Measurements from ENCODE around the gene CFAP410. TPM values are rescaled to one million over a fixed set of nuclear protein-coding genes. Genes with fewer than 3 reads are reported as not detected.

CFAP410 gene
- total and polyA plus RNA-seq, 8 donors: 16.5 to 31.5 (median 21.1) TPM

GRCh38 chr21:44316277-44316900 is 22.8 kb downstream of the CFAP410 start:
- no peaks in the 10 kb centered on the region for H3K9me3 ChIP-seq
- ATAC-seq (no peak), DNase-seq (no peak)
- H3K4me3 ChIP-seq: no peak overlapping the region
- intact Hi-C loops (cut with DNase I): no loop called here
- no peaks in the 10 kb centered on the region for H3K4me1 ChIP-seq
- H3K36me3 ChIP-seq: peaks cover 0 to 98% of the 10 kb centered on the region in 2 donors
- no peak overlapping the region for H3K27ac ChIP-seq
- TF ChIP-seq, protein P1, sequence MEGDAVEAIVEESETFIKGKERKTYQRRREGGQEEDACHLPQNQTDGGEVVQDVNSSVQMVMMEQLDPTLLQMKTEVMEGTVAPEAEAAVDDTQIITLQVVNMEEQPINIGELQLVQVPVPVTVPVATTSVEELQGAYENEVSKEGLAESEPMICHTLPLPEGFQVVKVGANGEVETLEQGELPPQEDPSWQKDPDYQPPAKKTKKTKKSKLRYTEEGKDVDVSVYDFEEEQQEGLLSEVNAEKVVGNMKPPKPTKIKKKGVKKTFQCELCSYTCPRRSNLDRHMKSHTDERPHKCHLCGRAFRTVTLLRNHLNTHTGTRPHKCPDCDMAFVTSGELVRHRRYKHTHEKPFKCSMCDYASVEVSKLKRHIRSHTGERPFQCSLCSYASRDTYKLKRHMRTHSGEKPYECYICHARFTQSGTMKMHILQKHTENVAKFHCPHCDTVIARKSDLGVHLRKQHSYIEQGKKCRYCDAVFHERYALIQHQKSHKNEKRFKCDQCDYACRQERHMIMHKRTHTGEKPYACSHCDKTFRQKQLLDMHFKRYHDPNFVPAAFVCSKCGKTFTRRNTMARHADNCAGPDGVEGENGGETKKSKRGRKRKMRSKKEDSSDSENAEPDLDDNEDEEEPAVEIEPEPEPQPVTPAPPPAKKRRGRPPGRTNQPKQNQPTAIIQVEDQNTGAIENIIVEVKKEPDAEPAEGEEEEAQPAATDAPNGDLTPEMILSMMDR (IDR thresholded peaks at IDR 0.05): no peak
- no peaks in the 10 kb centered on the region for H3K27me3 ChIP-seq

DNA sequence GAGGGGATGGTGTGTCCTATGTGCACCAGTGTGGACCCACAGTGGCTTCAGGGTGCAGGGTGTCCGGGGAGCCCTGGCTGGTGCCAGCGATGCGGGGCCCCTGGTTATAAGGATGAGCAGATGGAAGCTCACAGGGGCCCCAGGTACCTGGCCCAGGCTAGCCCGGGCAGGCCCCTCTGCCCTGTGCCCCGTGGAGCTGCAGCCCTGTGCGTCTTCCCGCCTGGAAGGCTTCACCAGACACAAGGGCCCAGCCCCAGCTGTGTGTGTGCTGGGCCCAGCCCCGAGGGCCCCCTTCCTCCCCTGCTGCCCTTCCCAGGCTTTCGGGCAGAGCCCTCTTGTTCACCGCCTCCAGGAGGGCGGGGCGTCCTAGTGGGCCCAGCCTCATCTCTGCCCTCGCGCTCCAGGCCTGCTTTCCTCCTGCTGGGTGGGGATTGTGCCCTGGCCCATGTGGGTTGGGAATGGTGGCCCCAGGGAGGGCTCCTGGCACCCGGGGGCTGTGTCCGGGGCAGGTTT is 23.4 kb downstream of the CFAP410 start:
- Histone ChIP-seq H3K9me3 (no peaks in the 10 kb centered on the region), H3K4me1 (no peaks in the 10 kb centered on the region), H3K4me3 (no peak overlapping the region), H3K27ac (no peak overlapping the region), H3K36me3 (peaks cover 0 to 98% of the 10 kb centered on the region in 2 donors), H3K27me3 (no peaks in the 10 kb centered on the region)
- intact Hi-C loops (cut with DNase I): no loop called here
- ATAC-seq: no peak
- TF ChIP-seq, protein P1 (IDR thresholded peaks at IDR 0.05): no peak
- no peak for DNase-seq

GRCh38 chr21:44314561-44314960 is 24.6 kb downstream of the CFAP410 start:
- intact Hi-C loops (cut with DNase I): no loop called here
- no peaks in the 10 kb centered on the region for H3K4me1 ChIP-seq
- H3K36me3 ChIP-seq: peaks cover 0 to 98% of the 10 kb centered on the region in 2 donors
- no peaks in the 10 kb centered on the region for H3K27me3 ChIP-seq
- no peak for ATAC-seq
- TF ChIP-seq, protein P1 (IDR thresholded peaks at IDR 0.05): no peak
- no peak for DNase-seq
- H3K4me3 ChIP-seq: no peak overlapping the region
- no peak overlapping the region for H3K27ac ChIP-seq
- no peaks in the 10 kb centered on the region for H3K9me3 ChIP-seq

GRCh38 chr21:44314128-44314527 is 25.1 kb downstream of the CFAP410 start:
- Histone ChIP-seq H3K9me3 (no peaks in the 10 kb centered on the region), H3K4me3 (no peak overlapping the region), H3K27ac (no peak overlapping the region), H3K27me3 (no peaks in the 10 kb centered on the region), H3K36me3 (peaks cover 0 to 96% of the 10 kb centered on the region in 2 donors), H3K4me1 (no peaks in the 10 kb centered on the region)
- intact Hi-C loops (cut with DNase I): no loop called here
- TF ChIP-seq, protein P1 (IDR thresholded peaks at IDR 0.05): no peak
- ATAC-seq: no peak
- DNase-seq: no peak

DNA sequence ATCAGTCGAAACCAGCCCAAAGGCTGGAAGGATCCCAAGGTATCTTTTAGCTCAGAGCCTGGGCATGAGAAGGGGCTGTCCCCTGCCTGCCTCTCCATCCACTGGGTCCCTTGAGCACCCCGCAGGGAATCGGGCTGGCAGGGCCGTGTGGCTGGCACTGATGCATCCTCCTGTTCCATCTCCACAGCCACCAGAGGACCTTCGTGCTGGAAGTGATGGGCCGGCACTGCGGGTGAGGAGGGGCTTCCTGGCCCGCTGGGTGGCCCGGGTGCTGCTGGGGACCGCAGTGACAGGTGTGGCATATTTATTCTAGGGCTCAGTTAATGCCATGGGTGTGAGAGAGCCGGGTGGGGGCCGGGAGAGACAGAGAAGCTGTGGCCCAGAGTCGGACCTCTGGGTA is 25.7 kb downstream of the CFAP410 start:
- DNase-seq (no peak), ATAC-seq (no peak)
- no peak overlapping the region for H3K27ac ChIP-seq
- TF ChIP-seq, protein P1 (IDR thresholded peaks at IDR 0.05): no peak
- intact Hi-C loops (cut with DNase I): no loop called here
- no peaks in the 10 kb centered on the region for H3K27me3 ChIP-seq
- no peaks in the 10 kb centered on the region for H3K9me3 ChIP-seq
- H3K4me3 ChIP-seq: no peak overlapping the region
- no peaks in the 10 kb centered on the region for H3K4me1 ChIP-seq
- H3K36me3 ChIP-seq: peaks cover 0 to 89% of the 10 kb centered on the region in 2 donors
